HG02973 (cell line): ENCODE results near the gene CDH12.
"Not testable (repeated sequence)": the region's sequence is repeated elsewhere in the genome, so short reads cannot be mapped to it uniquely, and the experiment has no call there.

Experiments used
- ATAC-seq: cut with Tn5 transposase; IDR thresholded peaks from one replicate; pipeline ENCODE4 v1.9.1; 2021; ENCODE audit warnings: moderate library complexity; ENCODE audit not compliant: unreplicated experiment

CDH12 gene

DNA sequence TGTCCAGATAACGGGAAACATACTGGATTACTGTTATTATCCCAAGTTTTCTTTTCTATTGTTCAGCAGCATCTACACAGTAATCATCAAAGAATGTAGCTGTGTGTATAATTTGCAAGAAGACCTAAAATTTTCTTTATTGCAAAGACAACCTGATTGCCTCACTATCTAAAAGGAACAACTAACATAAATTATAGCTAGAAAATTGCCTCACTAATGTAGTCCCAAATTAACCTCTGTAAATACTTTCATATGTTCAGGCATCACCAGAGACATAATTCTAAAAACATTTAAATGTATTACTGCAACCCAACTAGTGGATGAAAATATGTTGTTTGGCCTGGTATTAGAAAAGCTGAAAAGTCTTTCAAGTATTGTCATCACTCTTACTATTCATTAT, 275.4 kb downstream of the CDH12 start:
- no peak for ATAC-seq

GRCh38 chr5:22577006-22577405, 276.1 kb downstream of the CDH12 start:
- no peak for ATAC-seq

- ATAC-seq: no peak
Observed at GRCh38 chr5:22572941-22573340, 280.2 kb downstream of the CDH12 start.

DNA sequence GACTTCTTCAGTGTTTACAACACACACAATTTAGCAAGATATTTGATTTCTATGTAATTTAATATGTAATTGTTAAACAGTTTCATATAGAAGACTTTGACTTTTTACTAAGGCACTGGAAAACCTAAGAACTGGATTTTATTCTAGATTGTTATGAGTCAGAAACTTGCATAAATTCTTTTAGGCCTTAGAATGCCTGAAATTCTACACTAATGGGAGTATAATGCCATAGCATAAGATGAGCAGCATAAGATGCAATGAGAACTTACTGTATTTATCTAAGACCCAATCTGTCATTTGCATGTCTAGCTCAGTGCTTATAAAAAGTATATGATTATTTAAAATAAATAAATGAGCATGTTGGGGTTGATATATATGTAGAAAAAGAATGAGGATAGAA, 285.2 kb downstream of the CDH12 start:
- ATAC-seq: no peak

- ATAC-seq: no peak
Observed at GRCh38 chr5:22560147-22560546, 293.0 kb downstream of the CDH12 start.

- ATAC-seq: no peak
Observed at GRCh38 chr5:22557251-22557650, 295.9 kb downstream of the CDH12 start.

GRCh38 chr5:22554475-22554874, 298.7 kb downstream of the CDH12 start:
- ATAC-seq: no peak

DNA sequence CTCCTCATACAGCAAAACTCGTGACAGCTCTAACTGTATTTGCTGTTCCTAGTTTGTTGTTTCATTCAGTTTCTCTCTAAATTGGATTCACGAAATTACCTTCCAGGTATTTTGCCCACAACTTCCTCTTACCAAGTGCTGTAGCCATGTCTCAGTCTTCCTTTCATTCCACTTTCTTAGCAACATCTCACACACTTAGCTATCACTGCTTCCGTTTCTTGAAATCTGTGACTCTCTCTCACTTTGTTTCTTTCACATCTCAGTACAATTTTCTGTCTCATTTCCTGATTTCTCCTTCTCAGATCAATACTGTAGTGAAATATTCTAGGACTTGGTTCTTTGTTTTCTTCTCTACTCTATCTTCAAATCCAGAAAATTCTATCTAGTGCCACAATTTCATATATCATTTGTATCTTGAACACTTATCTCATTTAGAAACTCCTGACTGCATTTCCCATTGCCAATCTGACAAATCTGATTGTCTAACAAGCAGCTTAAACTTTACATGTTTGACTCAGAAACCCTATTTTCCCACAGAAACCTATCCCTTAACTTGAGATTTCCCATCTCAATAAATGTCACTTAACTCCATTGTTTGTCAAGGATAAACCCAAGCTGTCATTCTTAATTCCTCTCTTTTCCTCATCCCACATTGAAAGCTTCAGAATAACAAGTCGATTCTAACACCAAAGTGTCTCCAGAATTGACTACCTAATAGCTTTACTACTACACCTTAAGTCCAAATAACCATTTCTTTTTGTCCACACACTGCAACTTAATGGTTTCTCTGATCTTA, 303.1 kb downstream of the CDH12 start:
- no peak for ATAC-seq

- ATAC-seq: no peak
Observed at GRCh38 chr5:22542340-22542739, 310.8 kb downstream of the CDH12 start.

- no peak for ATAC-seq
Observed at GRCh38 chr5:22541037-22541436, 312.1 kb downstream of the CDH12 start.

GRCh38 chr5:22539762-22540161, 313.4 kb downstream of the CDH12 start:
- ATAC-seq: no peak

DNA sequence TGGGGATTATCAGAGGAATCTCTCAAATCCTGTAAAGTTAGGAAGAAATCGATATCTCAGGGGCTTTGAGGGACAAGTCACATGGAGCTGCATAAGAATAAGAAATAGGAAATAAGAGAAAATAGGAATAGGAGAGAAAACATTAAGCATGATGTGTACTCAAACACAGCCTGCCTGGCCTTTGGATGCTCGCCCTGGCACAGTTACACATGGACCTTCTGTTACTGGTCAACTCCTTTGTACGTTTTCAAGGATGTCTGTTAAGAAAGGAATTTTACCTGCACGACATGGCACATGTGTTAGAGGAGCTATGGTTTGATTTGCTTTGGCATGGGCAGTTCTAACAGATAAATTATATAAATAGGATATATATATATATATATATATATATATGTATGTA, 321.2 kb downstream of the CDH12 start:
- ATAC-seq: no peak

DNA sequence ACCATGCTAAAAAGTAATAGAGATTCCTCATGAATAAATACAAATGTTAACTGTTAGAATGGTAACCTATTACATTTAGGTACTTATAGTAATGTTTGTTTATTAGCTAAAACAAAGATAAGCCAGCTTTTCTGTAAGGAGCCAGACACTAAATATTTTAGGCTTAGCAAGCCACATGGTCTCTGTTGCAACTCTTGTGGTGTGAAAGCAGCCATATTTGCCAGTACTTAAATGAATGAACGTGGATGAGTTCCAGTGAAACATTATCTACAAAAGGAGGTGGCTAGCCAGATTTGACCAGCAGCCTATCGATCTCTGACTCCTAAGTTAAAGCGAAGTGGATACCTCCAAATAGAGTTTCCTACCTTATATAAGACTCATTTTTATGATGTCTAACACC, 331.6 kb downstream of the CDH12 start:
- ATAC-seq: no peak

GRCh38 chr5:22516497-22516896, 336.6 kb downstream of the CDH12 start:
- not testable (repeated sequence) for ATAC-seq

GRCh38 chr5:22514231-22514630, 338.9 kb downstream of the CDH12 start:
- no peak for ATAC-seq

DNA sequence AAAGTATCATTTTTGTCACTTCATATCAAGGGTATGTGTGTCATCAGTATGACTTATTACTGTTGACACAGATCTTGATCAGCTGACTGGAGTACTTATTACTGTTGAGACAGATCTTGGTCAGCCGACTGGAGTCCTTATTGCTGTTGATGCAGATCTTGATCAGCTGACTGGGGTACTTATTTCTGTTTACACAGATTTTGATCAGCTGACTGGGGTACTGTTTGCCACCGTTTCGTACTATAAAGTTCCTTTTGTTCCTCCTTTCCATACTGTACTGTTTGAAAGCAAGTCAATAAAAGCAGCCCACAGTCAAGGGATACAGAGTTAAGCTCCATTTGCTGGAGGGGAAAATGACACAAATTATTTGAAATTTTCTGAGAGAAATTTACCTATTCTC, 347.3 kb downstream of the CDH12 start:
- ATAC-seq: no peak

DNA sequence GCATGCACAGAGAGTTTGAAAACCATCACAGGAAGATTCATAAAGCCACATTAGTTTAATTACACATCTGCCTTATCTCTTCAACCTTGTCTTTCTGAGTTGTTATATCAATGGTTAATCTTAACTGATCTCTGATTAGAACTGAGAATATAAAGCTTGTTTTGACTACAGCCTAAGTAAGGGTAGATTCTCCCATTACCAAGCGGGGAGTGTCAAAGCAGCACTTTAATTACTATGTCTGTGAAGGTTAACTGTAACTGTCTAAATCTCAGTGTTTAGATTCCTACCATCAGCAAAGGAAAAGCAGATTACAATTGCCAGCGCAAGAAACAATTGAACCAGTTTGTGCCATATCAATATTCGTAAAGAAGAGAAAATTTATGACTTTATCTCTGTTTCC, 348.7 kb downstream of the CDH12 start:
- ATAC-seq: no peak

DNA sequence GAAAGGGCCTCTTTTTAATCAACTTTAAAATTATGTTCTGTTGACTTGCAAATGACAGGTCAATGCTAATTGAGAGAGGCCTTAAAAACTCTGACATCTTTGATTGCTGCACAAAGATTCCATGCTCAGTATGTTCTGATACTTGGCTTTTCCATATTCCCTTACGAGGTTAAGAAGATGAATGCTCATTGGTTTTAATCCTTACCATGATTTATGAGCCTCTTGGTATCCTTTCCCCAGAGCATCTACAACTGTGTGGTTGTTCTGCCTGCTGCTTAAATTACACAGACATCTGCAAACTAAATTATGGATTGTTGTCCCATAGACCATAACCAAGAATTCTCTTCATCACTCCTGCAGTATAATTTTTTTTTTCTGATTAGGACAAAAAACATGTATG, 352.6 kb downstream of the CDH12 start:
- no peak for ATAC-seq

DNA sequence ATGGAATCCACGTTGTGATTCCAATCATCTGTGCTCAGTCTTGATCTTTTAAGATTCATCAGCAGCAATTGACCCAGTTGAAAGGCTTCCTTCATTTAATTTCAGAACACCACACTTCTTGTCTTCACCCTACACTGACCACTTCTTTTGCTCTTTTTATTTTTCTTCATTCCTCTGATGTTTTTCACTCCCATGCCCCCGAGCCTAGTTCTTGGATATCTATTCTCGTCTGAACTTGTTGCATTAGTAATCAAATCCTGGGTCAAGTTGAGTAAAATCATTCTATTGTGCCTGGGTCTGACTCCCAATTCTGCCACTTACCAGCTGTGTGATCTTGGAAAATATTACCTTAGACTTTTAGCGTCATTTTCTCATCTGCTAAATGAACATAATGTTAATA, 356.5 kb downstream of the CDH12 start:
- ATAC-seq: no peak

DNA sequence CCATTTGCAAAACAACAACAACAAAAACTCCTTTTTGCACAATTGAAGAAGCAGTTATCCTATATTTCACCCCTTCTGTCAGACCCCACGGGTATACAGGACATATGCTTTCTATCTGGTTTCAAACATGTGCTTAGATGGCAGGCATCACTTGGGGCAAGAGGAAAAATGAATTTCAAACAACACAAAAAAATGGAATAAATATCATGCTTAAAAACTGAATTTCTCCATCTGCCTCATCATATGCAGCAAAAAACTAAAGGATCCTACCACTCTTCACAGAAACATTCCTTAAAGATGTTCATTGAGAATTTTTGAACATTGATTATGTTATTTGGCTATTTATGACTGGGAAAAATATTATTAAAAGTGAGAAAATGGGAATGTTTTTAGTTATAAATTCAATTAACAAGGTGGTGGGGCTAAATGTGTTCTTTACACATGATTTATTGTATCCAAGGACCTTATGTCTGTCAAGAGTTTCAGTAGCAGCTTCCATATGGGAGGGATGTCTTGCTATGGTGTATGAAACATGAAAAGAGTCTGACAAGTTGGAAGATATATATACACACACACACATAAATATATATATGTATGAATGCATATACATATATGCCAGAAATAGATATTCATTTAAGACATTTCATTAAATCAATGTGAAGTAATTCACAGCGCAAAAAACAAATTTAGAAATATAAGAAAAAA, 358.0 kb downstream of the CDH12 start:
- no peak for ATAC-seq

DNA sequence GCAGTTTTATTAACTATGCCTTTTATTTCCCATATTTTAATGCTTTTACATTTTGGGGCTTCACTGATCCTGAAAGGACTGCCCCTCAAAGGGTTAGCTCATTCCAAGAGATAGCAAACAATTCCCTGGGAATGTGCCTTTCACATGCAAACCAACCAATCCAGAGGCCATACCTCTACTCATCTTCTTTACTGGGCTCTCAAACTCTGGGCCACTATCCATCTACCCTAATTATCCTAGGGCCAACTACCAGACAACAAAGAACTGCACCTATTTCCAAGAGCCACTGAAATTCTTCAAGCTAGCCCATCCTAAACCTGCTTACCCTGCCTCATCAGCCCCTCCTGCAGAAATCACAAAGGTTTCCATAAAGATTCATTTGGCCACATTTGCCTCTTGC, 364.7 kb downstream of the CDH12 start:
- no peak for ATAC-seq

GRCh38 chr5:22480305-22480704, 372.8 kb downstream of the CDH12 start:
- ATAC-seq: no peak

GRCh38 chr5:22473886-22474285, 379.3 kb downstream of the CDH12 start:
- no peak for ATAC-seq
